IMR-90 (cell line): ENCODE data around the gene MTUS2. TPM values are rescaled to one million over a fixed set of nuclear protein-coding genes. Genes with fewer than 3 reads are reported as not detected.

Source experiments
- ATAC-seq: fragments of 200-7000 bp; cut with Tn5 transposase; 2 replicates; pipeline ENCODE4 v1.9.1; 2020; ENCODE audit warnings: low read depth, mild to moderate bottlenecking, moderate library complexity
- BruUV-seq: library from RNA; stranded (reverse); fragments of 400-500 nt; replicated peaks from 2 replicates; lab custom pipeline; 2021; lab: Mats Ljungman, UMichigan
- CTCF ChIA-PET: fragments of 300-600 bp; formaldehyde crosslinking; extraction: SDS; loops from one replicate; lab custom pipeline; 2021; ENCODE audit warnings: antibody characterized with exemption; lab: Yijun Ruan, JAX
- POLR2A ChIA-PET: fragments of 300-600 bp; sonication (Branson Sonifier 250); formaldehyde crosslinking; loops from one replicate; lab custom pipeline; 2022; ENCODE audit warnings: antibody characterized with exemption; ENCODE audit not compliant: unreplicated experiment; lab: Charles Lee
- DNase-seq: peaks from one replicate; pipeline ENCODE4 v3.0.0; 2013
- H2AFZ ChIP-seq: replicated peaks from 2 replicates; pipeline ENCODE3; 2013; ENCODE audit warnings: low read length, mild to moderate bottlenecking; ENCODE audit not compliant: poor library complexity
- H2AK5ac ChIP-seq: 2 replicates; pipeline ENCODE4 v1.6.1; 2013; ENCODE audit warnings: low read depth, low read length, inconsistent platforms
- H2AK9ac ChIP-seq: replicated peaks from 2 replicates; pipeline ENCODE3; 2013; ENCODE audit warnings: mild to moderate bottlenecking, low read depth, low read length, moderate library complexity; ENCODE audit not compliant: poor library complexity
- H2BK120ac ChIP-seq: 2 replicates; pipeline ENCODE4 v1.6.1; 2013; ENCODE audit warnings: low read depth, low read length, inconsistent platforms
- H2BK15ac ChIP-seq: 3 replicates; pipeline ENCODE4 v1.6.1; 2013; ENCODE audit warnings: low read depth, low read length, inconsistent platforms
- H2BK20ac ChIP-seq: 2 replicates; pipeline ENCODE4 v1.6.1; 2013; ENCODE audit warnings: low read depth, mild to moderate bottlenecking, inconsistent platforms, low read length, moderate library complexity
- H2BK5ac ChIP-seq: 2 replicates; pipeline ENCODE4 v1.6.1; 2013; ENCODE audit warnings: mild to moderate bottlenecking, low read depth, low read length, inconsistent platforms; ENCODE audit not compliant: poor library complexity, severe bottlenecking
- H3K14ac ChIP-seq: replicated peaks from 2 replicates; pipeline ENCODE4 v1.6.1; 2013; ENCODE audit warnings: low read depth, low read length, inconsistent platforms
- H3K18ac ChIP-seq: 2 replicates; pipeline ENCODE4 v1.6.1; 2013; ENCODE audit warnings: low read depth, low read length, control low read depth
- H3K23ac ChIP-seq: 2 replicates; pipeline ENCODE4 v1.6.1; 2013; ENCODE audit warnings: low read depth, low read length, inconsistent platforms
- H3K27ac ChIP-seq: 2 replicates; pipeline ENCODE4 v1.5.1; 2013; ENCODE audit warnings: mild to moderate bottlenecking, control low read depth, low read length; ENCODE audit not compliant: insufficient read depth
- H3K27me3 ChIP-seq: 2 replicates; pipeline ENCODE4 v1.6.1; 2013; ENCODE audit warnings: low read length; ENCODE audit not compliant: control insufficient read depth, insufficient read depth
- H3K36me3 ChIP-seq: 2 replicates; pipeline ENCODE4 v1.6.1; 2013; ENCODE audit warnings: low read length, mixed read lengths; ENCODE audit not compliant: control insufficient read depth, insufficient read depth
- H3K4ac ChIP-seq: 2 replicates; pipeline ENCODE4 v1.6.1; 2013; ENCODE audit warnings: low read depth, low read length, inconsistent platforms
- H3K4me1 ChIP-seq: 2 replicates; pipeline ENCODE4 v1.6.1; 2013; ENCODE audit warnings: low read length, mixed read lengths; ENCODE audit not compliant: control insufficient read depth, insufficient read depth
- H3K4me2 ChIP-seq: 2 replicates; pipeline ENCODE4 v1.6.1; 2013; ENCODE audit warnings: low read depth, mild to moderate bottlenecking, control low read depth, low read length, moderate library complexity
- H3K4me3 ChIP-seq: 2 replicates; pipeline ENCODE4 v1.5.1; 2013; ENCODE audit warnings: low read depth, mild to moderate bottlenecking, control low read depth, low read length, moderate library complexity; ENCODE audit not compliant: insufficient read depth
- H3K56ac ChIP-seq: 2 replicates; pipeline ENCODE4 v1.6.1; 2013; ENCODE audit warnings: low read length, inconsistent platforms; ENCODE audit not compliant: insufficient read depth; ENCODE audit errors: extremely low read depth
- H3K79me1 ChIP-seq, 2 experiments: 2 replicates each; pipeline ENCODE4 v1.6.1; 2013; ENCODE audit warnings: low read length in 2 of 2, inconsistent platforms in 1 of 2, low read depth in 1 of 2
- H3K9ac ChIP-seq: 2 replicates; pipeline ENCODE4 v1.6.1; 2013; ENCODE audit warnings: low read depth, low read length, control low read depth
- H3K9me1 ChIP-seq: 2 replicates; pipeline ENCODE4 v1.6.1; 2013; ENCODE audit warnings: low read length, inconsistent platforms; ENCODE audit not compliant: insufficient read depth
- H3K9me3 ChIP-seq: 2 replicates; pipeline ENCODE4 v1.6.1; 2013; ENCODE audit warnings: low read length; ENCODE audit not compliant: control insufficient read depth, insufficient read depth
- H4K20me1 ChIP-seq: 2 replicates; pipeline ENCODE4 v1.6.1; 2013; ENCODE audit warnings: low read length, inconsistent platforms; ENCODE audit not compliant: insufficient read depth
- H4K5ac ChIP-seq: 2 replicates; pipeline ENCODE4 v1.6.1; 2013; ENCODE audit warnings: mild to moderate bottlenecking, low read depth, low read length, control low read depth
- H4K8ac ChIP-seq, 2 experiments: 2 replicates each; pipeline ENCODE4 v1.6.1; 2013; ENCODE audit warnings: low read depth in 2 of 2, low read length in 2 of 2, control low read depth in 1 of 2, inconsistent platforms in 1 of 2
- H4K91ac ChIP-seq: 2 replicates; pipeline ENCODE4 v1.6.1; 2013; ENCODE audit warnings: low read depth, low read length, inconsistent platforms; ENCODE audit not compliant: insufficient read depth
- BHLHE40 ChIP-seq: fragments of 150-350 bp; IDR thresholded peaks from 2 replicates; pipeline ENCODE4 v1.6.1; 2016; ENCODE audit warnings: mild to moderate bottlenecking, low read depth, low read length
- CEBPB ChIP-seq: IDR thresholded peaks from 2 replicates; pipeline ENCODE4 v1.6.1; 2012; ENCODE audit warnings: low read depth, low read length, improper control_type of control experiment
- CHD1 ChIP-seq: IDR thresholded peaks from 2 replicates; pipeline ENCODE4 v1.6.1; 2012; ENCODE audit warnings: low read depth, low read length, improper control_type of control experiment
- FOS ChIP-seq: fragments of 150-350 bp; IDR thresholded peaks from 2 replicates; pipeline ENCODE4 v1.6.1; 2016; ENCODE audit warnings: low read depth, low read length
- MAFK ChIP-seq: IDR thresholded peaks from 2 replicates; pipeline ENCODE4 v1.6.1; 2012; ENCODE audit warnings: low read depth, low read length, improper control_type of control experiment
- MAZ ChIP-seq: IDR thresholded peaks from 2 replicates; pipeline ENCODE4 v1.6.1; 2012; ENCODE audit warnings: low read depth, mild to moderate bottlenecking, low read length, improper control_type of control experiment, moderate library complexity, borderline replicate concordance
- MXI1 ChIP-seq: IDR thresholded peaks from 2 replicates; pipeline ENCODE4 v1.6.1; 2012; ENCODE audit warnings: low read depth, mild to moderate bottlenecking, low read length, moderate library complexity, borderline replicate concordance
- NFE2L2 ChIP-seq: fragments of 150-350 bp; IDR thresholded peaks from 2 replicates; pipeline ENCODE4 v1.6.1; 2016; ENCODE audit warnings: low read depth, mild to moderate bottlenecking, low read length
- POLR2A ChIP-seq: IDR thresholded peaks from 2 replicates; pipeline ENCODE4 v1.6.1; 2012; ENCODE audit warnings: mild to moderate bottlenecking, low read depth, low read length
- RAD21 ChIP-seq: IDR thresholded peaks from 2 replicates; pipeline ENCODE4 v1.6.1; 2012; ENCODE audit warnings: low read length, improper control_type of control experiment
- RCOR1 ChIP-seq: IDR thresholded peaks from 2 replicates; pipeline ENCODE4 v1.6.1; 2012; ENCODE audit warnings: mild to moderate bottlenecking, low read length, improper control_type of control experiment; ENCODE audit not compliant: insufficient replicate concordance
- RFX5 ChIP-seq: IDR thresholded peaks from 2 replicates; pipeline ENCODE4 v1.8.0; 2012; ENCODE audit warnings: low read depth, mild to moderate bottlenecking, low read length, moderate library complexity
- SMC3 ChIP-seq: fragments of 150-350 bp; IDR thresholded peaks from 2 replicates; pipeline ENCODE4 v1.6.1; 2016; ENCODE audit warnings: low read depth, mild to moderate bottlenecking, antibody characterized with exemption, low read length, moderate library complexity
- USF2 ChIP-seq: fragments of 150-350 bp; IDR thresholded peaks from 2 replicates; pipeline ENCODE4 v1.6.1; 2017; ENCODE audit warnings: mild to moderate bottlenecking, antibody characterized with exemption, low read length, low read depth
- WGBS, 2 experiments: methylation state at CpG; one replicate each; pipeline versions ENCODE4 v1.1.5 to v1.1.7; 2013; ENCODE audit warnings: missing lambda C conversion rate in 2 of 2; ENCODE audit not compliant: insufficient read length in 1 of 2; ENCODE audit errors: extremely low coverage in 2 of 2; 5-methylcytosine and 5-hydroxymethylcytosine counted together
- dilution Hi-C: fragments of 300-500 bp; cut with HindIII; formaldehyde crosslinking; loops from one replicate; pipeline ENCODE4 v1.14.3; 2018; ENCODE audit warnings: low sequenced_read_pairs; ENCODE audit not compliant: unreplicated experiment
- in situ Hi-C: fragments of 300-500 bp; cut with MboI; formaldehyde crosslinking; loops from 3 replicates; pipeline ENCODE4 v1.14.3; 2019; ENCODE audit warnings: low sequenced_read_pairs, inconsistent platforms, mixed read lengths
- intact Hi-C: fragments of 100-400 bp; cut with micrococcal nuclease; formaldehyde crosslinking; loops from 2 replicates; pipeline ENCODE4 v1.10.0; 2022
- polyA plus RNA-seq, 3 experiments: library from polyadenylated mRNA; depleted of rRNA; stranded (reverse); fragments of >200 nt; gene quantifications; 2 replicates each; pipeline ENCODE4 v1.2.3, GENCODE V29; 2012; ENCODE audit warnings: low replicate concordance in 1 of 3
- total RNA-seq: library from RNA; depleted of rRNA; stranded (reverse); fragments of >200 nt; gene quantifications from 2 replicates; pipeline ENCODE4 v1.2.3, GENCODE V29; 2012

The MTUS2 gene
- total and polyA plus RNA-seq, 2 of the 4 experiments (the other 2 are of a cell fraction) = under 0.01 to 0.02 TPM

- TF ChIP-seq MAZ = no peak
- no peak for TF ChIP-seq FOS
- no peak for TF ChIP-seq POLR2A
- TF ChIP-seq MAFK = no peak
- TF ChIP-seq USF2 = no peak
- TF ChIP-seq RFX5 = no peak
- TF ChIP-seq MXI1 = no peak
- no peak for TF ChIP-seq RCOR1
- no peak for TF ChIP-seq CEBPB
- no peak for TF ChIP-seq BHLHE40
- TF ChIP-seq NFE2L2 = no peak
- TF ChIP-seq SMC3 = no peak
- TF ChIP-seq CHD1 = no peak
- TF ChIP-seq RAD21 = no peak
- ATAC-seq = no peak
- in situ Hi-C loops = no loop called here
Measured at GRCh38 chr13:29059800-29060199, 239.7 kb downstream of the MTUS2 start.

More at GRCh38 chr13:29059800-29060199, 239.7 kb downstream of the MTUS2 start:
- no peak overlapping the region for H3K27ac ChIP-seq
- dilution Hi-C loops = no loop called here
- no peak overlapping the region for H2BK20ac ChIP-seq
- peaks cover 11% of the 10 kb centered on the region for H3K9me3 ChIP-seq
- intact Hi-C loops = no loop called here
- no peaks in the 10 kb centered on the region for H3K27me3 ChIP-seq
- H3K18ac ChIP-seq = no peak overlapping the region
- H3K4me1 ChIP-seq = no peaks in the 10 kb centered on the region
- no peak overlapping the region for H3K56ac ChIP-seq
- no peak overlapping the region for H3K4me3 ChIP-seq
- no peak overlapping the region for H2BK15ac ChIP-seq
- no peak overlapping the region for H2AK5ac ChIP-seq
- ChIA-PET CTCF (no interaction called here), POLR2A (no interaction called here)
- H4K91ac ChIP-seq = no peak overlapping the region
- H3K14ac ChIP-seq = no peak overlapping the region
- no peak overlapping the region for H3K4ac ChIP-seq
- H2AFZ ChIP-seq = no peak overlapping the region
- no TSS peak for BruUV-seq
- WGBS, 2 experiments = no CpG with 5 or more reads among the region's 2 CpGs
- no peaks in the 10 kb centered on the region for H4K20me1 ChIP-seq
- H3K36me3 ChIP-seq = no peaks in the 10 kb centered on the region
- no peak overlapping the region for H2BK5ac ChIP-seq
- H3K9me1 ChIP-seq = no peaks in the 10 kb centered on the region
- DNase-seq = no peak
- no peak overlapping the region for H2AK9ac ChIP-seq
- H3K4me2 ChIP-seq = no peak overlapping the region
- H2BK120ac ChIP-seq = no peak overlapping the region
- H3K79me1 ChIP-seq = no peaks in the 10 kb centered on the region
- no peak overlapping the region for H3K9ac ChIP-seq
- no peak overlapping the region for H4K8ac ChIP-seq
- H4K5ac ChIP-seq = no peak overlapping the region
- no peak overlapping the region for H3K23ac ChIP-seq
